Kasumi-1 (cell line): ENCODE results near the gene TANC1.
A peak's percentile ranks its signal among the peaks of the same experiment; 100 is the strongest.
"Not testable (repeated sequence)": the region's sequence is repeated elsewhere in the genome, so short reads cannot be mapped to it uniquely, and the experiment has no call there.

Experiments used
- DNase-seq, 2 experiments: peaks; one replicate each; lab custom pipeline; 2025; lab: John Stamatoyannopoulos, UW

The TANC1 gene

GRCh38 chr2:159089543-159089942, 121.1 kb downstream of the TANC1 start:
- DNase-seq: no peak

- DNase-seq: no peak
Observed at GRCh38 chr2:159090514-159091201, 122.2 kb downstream of the TANC1 start.

DNA sequence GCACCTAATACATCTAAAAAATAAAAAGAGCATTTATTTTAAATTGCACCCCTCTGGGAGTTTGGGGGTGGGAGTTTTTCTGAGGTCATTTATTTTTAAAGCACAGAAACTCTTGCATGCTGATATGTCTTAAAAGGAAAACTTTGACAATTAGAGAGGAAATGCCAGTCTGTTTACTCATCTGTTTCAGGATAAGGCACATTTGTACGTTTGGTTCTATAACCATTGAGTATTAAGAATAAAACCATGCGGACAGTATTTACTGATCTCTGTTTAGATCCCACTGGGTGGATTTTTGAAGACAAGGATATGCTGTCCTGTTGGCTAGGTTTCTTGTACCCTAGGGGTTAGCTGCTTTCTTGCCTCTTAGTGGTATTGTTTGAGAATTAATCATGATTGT, 122.9 kb downstream of the TANC1 start:
- no peak for DNase-seq

GRCh38 chr2:159091976-159092375, 123.5 kb downstream of the TANC1 start:
- DNase-seq: peak in 1 of 2 experiments; percentile 17

DNA sequence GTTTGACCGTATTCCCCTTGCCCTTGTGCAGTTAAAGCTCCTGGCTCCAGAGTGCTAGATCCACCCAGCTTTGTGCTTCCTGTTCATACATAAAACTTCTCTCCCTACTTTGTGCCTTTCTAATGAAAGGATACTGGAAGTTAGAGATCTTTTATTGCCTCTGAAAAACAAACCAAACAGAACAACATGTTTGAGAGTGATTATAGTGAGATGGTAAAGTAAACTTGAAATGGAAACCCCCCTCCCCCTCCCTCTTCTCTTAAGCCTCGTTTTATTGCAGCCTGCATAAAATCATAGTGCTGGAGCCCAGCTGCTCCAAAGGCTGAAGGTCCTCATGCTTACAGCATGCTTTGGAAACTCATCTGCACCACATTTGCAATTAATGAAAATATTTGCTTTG, 125.1 kb downstream of the TANC1 start:
- DNase-seq: no peak

DNA sequence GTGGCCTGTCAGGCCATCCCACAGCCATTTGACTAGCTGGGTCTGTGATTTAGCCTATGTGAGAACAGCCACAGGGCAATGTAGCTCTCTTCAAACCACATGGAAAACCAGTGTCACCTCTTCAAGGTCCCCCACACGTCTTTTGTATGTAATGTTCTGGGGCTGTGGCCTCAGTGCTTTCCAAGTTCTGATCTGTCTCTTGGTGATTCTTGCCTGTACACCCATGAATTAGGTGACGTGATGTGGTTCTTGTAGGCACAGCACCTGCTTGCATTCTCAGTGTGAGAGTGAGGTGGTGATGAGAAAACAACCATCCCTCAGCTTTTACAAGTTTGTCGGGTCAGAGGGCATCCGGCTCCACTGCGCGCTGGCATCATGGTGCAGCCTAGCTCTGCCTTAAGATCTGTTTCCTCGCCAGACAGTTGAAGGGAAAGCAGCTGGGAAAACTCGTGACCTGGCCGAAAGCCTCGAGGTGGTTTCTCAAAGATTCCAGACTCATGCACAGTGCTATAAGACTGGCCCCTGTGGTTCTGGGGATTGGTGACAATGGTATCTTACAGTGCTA, 125.8 kb downstream of the TANC1 start:
- DNase-seq: no peak

- DNase-seq: no peak
Observed at GRCh38 chr2:159095813-159096212, 127.4 kb downstream of the TANC1 start.

GRCh38 chr2:159096302-159096855, 127.9 kb downstream of the TANC1 start:
- not testable (repeated sequence) for DNase-seq

DNA sequence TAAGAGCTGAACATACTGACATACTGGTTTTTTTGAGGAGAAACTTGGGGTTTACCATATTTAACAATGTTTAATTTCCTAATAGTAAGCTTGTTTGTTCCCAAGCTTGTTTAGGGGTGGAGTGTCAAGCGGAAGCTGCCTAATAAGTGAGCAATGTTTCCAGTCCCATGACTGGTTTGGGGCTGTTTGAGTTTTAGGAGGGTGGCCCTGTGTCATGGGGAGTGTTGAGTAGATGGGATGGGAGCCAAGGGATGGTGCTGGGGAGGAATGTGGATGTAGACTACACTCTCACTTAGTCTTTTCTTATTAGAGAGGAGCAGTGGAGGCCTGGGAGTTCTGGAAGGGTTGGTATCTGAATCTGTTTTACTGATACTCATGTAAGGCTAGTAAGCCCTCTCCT, 128.5 kb downstream of the TANC1 start:
- DNase-seq: no peak

DNA sequence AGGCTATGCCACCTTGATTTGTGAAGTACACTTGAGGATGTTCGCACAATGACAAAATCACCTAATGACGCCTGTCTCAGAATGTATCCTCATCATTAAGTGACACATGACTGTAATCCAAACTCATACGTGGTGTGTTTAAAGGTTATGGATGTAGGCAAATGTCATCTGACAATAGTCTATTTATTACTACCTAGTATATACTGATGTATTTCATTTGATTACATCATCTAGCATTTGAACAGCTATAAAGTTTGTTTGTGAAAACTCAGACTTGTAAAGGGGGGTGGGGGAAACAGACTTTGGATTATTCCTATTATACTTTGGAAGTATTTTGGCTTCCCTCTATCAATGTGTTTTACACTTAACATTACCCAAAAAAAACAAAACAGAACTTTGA, 129.9 kb downstream of the TANC1 start:
- DNase-seq: no peak

- no peak for DNase-seq
Observed at GRCh38 chr2:159098921-159099411, 130.5 kb downstream of the TANC1 start.

- no peak for DNase-seq
Observed at GRCh38 chr2:159101755-159102489, 133.5 kb downstream of the TANC1 start.

- DNase-seq: no peak
Observed at GRCh38 chr2:159103411-159103810, 135.0 kb downstream of the TANC1 start.

GRCh38 chr2:159106109-159106508, 137.7 kb downstream of the TANC1 start:
- no peak for DNase-seq

- no peak for DNase-seq
Observed at GRCh38 chr2:159108181-159108893, 139.9 kb downstream of the TANC1 start.

GRCh38 chr2:159109517-159109916, 141.1 kb downstream of the TANC1 start:
- DNase-seq: no peak

- no peak for DNase-seq
Observed at GRCh38 chr2:159110784-159111183, 142.3 kb downstream of the TANC1 start.

- DNase-seq: no peak
Observed at GRCh38 chr2:159111346-159111927, 143.0 kb downstream of the TANC1 start.

GRCh38 chr2:159114835-159115234, 146.4 kb downstream of the TANC1 start:
- no peak for DNase-seq

- DNase-seq: no peak
Observed at GRCh38 chr2:159116922-159117321, 148.5 kb downstream of the TANC1 start.

DNA sequence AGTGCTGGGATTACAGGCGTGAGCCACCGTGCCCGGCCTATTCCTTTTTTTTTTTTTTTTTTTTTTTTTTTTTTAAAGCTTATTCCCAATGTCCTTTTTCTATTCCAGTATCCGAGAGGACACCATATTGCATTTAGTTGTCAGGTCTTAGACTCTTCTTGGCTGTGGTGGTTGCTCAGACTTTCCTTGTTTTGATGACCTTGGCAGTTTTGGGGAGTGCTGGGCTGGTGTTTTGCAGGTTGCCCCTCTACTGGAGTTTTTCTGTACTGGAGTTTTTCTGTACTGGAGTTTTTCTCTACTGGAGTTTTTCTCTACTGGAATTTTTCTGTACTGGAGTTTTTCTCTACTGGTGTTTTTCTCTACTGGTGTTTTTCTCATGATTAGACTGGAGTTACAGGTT, 149.2 kb downstream of the TANC1 start:
- DNase-seq: no peak
